GM18511 (cell line): ENCODE measurements around the gene DYSF.

Source experiments
- ATAC-seq: cut with Tn5 transposase; IDR thresholded peaks from one replicate; pipeline ENCODE4 v1.9.1; 2021; ENCODE audit warnings: mild to moderate bottlenecking, moderate library complexity; ENCODE audit not compliant: unreplicated experiment

The DYSF gene

DNA sequence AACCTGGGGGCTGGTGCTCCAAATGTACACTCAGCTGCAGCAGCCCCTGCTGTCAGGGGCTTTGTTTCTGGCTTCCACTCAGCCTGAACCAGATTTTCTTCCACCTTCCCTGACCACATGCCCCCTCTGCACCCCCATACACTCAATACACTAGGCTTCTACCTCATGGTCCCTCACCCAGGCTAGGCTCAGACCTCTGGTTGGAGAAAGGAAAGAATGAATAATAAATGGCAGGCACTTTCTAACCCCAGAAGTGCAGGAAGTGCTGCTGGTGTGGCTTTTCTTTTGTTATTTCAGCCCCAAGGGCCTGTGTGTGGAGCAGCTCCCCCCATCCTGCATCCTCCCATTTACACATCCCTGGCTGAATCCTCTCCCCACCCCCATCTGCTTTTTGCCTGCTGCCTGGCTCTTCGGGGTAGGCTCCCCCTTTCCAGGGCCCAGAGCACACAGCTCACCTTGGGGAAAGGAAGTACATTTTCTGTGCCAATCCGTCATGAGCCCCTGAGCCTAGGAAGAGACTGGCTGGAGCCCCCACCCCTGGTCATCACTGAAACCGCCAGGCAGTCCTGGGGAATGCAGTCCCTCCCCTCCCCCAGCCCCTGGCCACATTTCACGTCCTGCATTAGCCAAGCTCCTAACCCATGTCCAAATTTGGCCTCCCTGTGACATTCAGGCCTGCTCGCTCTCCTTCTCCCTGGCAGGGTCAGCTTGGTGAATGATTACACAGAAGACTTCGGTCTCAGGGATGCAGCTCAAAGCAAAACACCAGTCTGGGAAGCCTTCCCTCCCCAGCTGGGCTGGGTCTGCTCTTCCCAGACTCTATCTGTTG lies 2.6 kb downstream of the DYSF start:
- ATAC-seq = no peak

DNA sequence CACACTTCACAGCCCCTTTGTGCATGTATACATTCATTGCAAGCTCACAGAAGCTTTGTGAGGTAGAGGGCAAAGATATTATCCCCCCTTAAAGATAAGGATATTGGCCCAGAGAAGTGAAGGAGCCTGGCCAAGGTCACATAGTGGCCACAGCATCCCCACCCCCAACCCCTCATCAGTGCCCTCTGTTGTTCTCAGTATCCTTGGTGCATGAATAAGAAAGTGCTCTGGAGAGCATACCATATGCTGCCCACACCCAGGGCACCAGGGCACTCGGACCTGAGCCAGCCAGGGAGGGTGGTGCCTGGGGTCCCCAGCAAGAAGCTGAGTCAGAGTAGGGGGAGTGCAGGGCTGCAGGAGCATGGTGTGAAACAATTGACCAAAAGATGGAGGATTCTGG lies 3.3 kb downstream of the DYSF start:
- no peak for ATAC-seq

DNA sequence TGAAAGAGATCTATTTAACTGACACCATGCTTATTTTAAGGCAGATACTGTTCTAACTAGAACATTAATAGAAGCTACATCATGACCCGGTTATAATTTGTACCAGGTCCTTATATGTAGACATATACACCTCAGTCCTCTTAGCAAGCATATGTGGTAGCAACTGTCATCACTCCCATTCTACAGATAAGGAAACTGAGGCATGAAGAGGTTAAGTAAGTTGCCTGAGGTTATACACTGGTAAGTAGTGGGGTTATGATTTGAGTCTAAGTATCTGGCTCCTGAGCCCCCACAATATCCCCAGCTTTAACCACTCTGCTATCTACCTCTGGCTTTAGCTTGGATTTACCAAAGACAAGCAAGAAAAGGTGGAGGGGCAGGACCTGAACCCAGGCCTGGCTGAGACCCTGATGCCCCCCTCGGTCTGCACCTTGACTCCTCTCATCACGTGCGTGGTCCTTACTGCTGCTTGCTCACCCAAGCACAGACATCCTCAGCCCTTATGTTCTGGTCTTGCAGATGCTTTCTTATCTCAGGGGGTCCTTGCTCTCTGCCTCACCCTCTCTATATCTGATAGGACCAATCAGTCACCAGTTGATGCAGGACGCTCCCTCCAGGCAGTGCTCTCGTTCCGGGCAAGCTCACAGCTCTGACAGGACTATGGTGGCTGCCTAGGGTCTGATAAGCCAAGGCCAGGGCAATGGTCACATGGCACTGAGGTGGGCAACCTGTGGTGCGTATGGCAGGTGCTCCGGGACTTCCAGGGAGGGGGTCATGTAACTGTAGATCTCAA lies 4.0 kb downstream of the DYSF start:
- no peak for ATAC-seq

DNA sequence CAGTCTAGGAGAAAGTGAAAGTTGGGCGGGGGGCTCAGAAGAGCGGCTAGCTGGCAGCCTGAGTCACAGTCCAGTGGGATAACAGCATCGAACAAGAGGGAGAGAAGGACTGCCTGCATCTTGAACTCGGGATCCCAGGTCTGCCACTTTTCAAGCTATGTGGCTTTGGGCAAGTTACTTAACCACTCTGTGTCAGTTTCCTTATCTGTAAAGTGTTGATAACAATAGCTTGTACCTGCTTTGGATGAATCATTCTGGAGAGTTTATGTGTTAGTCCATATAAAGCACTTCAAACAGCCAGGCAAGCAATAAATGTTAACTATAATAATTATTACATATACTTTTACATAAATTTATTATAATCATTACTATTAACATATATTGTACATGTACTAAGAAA lies 4.6 kb downstream of the DYSF start:
- no peak for ATAC-seq

DNA sequence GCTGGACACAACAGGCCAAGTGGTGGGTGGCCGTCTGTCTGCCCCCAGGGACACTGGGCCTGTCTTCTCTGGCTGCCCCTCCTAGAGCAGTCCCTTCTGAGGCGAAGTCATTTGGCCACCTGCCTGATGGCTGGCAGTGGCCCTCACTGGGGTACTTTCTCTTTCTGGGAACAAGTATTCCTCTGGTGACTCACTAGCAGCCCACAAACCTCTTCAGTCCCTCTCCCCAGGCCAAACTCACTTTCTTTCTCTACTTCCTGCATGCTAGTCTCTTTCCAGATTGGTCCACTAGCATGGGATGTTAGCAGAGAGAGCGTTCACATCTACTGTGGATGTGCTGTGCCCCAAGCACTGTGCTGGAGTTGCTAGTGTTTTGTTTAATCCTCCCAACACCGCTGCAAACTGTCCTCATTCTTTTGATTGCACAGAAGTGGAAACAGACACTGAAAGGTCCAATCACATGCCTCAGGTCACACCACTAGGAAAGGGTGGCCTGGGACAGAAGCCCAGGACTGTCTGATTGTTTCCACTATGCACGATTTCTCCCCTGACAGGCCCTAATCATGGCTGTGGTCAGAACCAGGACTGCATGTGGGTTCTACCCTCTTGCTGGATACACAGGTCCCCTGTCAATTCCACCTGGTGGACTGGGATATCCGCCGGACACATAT lies 5.2 kb downstream of the DYSF start:
- ATAC-seq = no peak

DNA sequence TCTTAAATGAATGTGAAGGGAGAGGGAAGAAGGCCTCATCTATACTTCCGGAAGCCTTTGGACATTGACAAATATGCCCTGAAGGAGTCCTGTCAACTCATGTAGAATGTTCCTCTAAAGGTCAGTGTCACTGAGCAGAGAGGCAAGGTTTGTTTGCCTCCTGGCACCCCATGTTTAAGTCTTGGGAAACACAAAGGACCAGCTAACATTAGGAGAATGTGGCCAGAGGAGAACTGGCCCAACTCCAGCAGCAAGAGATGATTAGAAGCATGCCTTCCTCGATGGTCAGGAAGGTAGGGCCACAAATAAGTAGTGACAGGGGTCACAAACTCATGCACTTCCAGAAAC lies 5.7 kb downstream of the DYSF start:
- no peak for ATAC-seq

DNA sequence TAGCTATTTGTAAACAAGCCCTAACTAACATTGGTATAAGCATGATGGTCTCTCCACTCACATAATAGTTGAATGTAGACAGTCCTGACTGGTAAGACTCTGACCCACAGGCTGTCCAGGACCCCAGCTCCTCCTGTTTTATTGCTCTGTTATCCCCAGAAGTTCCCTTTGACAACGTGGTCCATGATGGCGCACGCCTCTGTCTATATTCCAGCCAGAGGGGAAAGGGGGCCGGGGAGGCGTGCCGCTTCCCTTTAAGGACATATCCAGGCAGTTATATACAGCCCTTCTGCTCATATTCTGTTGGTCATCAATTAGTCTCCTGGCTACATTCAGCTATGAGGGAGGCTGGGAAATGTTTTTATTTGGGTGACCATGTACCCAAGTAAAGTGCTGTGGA lies 6.7 kb downstream of the DYSF start:
- no peak for ATAC-seq

DNA sequence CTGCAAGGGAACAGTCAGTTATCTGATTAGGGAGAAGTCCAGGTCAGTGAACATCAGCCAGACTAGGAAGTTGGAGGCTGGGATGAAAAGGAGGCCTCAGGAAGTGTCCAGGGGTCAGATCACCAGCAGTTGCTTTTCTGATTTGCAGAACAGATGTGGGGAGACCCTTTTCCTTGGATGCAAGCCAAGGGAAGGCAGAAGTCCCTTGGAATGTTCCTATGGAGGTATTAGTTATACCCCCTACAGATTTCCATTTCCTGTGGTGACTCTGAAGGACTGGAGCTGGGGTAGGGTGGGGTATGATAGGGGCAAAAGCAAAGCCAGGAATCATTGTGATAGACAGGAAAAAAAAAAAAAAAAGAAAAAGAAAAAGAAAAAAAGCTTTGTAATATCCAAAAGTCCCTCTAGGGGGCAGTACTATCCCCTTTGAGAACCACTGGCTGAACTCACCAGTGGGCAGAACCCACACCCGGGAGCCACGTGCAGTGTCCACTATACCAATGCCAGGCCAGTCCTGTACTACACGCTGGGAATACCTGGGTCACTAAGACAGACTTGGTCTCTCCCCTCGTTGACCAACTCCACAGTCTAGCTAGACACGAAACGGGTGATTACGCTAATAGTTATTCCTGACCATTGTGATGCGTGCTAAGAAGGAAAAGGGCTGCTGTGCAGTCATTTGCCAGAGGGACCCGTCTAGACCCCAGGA lies 7.4 kb downstream of the DYSF start:
- ATAC-seq = no peak

DNA sequence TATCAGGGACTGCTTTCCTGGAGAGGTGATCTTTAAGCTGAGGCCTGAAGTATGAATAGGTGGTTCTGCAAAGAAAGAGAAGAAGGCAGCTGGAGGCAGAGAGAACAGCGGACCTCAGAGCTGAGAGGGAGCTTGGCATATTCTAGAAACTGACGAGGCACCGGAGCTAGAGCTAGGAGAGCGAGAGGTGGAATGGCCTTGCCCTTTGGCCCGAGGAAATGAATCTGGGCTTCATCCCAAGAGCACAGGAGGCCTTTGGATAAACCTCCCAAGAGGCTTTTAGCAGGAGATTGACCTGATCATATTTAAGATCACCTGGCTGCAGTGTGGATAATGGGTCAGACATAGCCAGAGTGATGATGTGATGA lies 7.9 kb downstream of the DYSF start:
- no peak for ATAC-seq

DNA sequence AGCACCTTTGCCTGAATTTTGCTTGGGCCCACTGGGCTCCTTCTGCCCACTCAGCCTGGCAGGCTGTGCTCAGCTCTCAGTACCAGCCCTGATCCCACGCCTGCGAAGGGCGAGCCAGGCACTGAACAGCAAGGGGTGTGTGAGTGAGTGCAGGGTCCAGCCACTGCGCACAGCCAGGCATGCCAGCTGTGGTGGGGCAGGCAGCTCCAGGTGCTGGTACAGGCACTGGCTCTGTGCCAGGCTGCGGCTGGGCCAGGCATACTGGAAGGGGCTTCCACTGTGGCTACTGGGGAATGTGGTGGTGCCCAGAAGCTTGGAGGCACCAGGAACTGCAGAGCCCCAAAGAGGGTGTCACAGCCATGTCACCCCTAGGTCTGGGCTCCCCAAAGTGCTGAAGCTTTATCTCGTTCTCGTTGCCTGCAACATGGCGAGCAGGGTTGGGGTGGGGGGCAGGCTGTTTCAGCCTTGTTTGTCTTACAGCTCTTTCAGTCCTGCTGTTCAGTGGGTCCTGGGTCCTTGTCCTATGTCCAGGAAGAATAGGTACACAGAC lies 8.8 kb downstream of the DYSF start:
- no peak for ATAC-seq

DNA sequence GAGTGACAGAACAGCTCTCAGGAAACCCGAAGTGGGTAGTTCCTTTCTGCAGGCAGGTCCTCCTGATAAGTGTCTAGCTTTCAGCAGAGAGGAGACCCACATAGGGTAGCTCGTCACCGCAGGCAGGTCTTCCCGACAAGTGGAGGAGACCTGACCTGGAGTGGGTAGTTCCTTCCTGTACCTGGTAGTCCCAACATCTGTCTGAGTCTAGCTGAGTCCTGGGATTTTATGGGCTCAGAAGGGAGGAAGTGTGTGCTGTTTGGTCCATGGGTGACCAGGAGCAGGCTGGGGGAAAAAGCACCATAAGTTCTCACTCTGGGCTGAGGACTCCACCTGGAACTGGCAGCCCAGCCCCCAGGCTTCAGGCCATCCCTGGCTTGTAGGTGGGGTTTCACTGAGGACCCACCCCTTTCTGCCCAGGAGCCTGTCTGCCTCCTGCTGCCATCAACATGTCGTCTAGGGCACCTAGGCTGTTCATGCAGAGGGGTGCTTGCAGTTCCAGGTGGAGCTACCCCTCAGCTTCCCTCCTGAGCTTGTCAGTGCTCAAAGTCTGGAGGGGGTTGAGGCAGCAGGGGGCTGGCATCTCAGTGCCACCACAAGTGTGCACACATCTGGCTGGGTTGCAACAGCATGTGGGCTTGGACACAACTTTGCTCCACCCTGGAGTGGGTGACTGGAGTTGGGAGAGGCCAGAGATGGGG lies 9.4 kb downstream of the DYSF start:
- ATAC-seq = no peak

DNA sequence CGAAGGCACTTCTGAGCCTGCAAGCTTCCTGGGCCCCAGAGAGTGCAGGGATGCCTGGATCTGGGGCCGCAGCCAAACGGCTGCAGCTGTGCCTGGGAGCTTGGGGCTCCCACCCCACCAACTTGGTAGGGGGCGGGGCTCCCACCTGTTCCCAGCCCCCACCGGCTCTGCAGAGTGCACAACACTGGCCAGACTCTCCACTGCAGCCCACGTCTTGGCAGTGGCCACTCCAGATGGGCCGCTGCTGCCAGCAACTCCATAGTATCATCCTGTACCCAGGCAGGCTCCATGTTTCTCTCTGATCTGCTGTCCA lies 9.9 kb downstream of the DYSF start:
- ATAC-seq = no peak

DNA sequence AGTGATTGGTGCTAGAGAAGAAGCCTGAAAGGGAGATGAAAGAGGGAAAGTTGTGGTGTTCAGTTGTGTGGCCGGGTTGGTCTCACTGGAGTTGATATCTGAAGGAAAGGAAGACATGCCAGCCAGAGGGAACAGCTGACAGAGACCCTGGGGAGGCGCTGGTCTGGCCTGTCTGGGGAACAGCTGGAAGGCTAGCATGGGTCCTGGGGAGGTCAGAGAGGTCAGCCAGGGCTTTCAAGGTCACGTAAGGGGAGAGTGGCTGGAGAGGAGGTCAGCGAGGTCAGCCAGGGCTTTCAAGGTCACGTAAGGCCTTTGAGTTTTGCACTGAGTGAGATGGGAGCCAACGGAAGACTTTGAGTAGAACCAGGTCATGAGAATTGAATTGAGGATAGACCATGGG lies 11.0 kb downstream of the DYSF start:
- ATAC-seq = no peak

DNA sequence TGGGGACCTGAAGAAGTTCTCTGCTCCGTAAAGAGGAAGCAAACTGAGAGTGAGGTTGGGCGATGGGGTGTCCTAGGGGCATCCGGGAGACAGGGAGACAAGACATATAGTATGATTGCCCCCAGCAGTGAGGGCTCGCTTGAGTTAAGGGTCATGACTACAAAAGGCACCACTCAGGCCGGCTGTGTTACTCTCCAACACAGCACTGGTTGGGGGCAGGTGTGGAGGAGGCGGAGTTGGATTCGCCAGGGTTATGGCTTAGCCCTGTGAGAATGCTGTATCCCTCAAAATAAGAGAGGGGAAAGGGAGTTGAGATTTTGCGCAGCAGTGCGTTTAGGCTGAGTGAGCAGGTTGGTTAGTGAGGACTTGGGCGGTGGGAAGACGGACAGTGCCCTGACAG lies 12.0 kb downstream of the DYSF start:
- no peak for ATAC-seq

DNA sequence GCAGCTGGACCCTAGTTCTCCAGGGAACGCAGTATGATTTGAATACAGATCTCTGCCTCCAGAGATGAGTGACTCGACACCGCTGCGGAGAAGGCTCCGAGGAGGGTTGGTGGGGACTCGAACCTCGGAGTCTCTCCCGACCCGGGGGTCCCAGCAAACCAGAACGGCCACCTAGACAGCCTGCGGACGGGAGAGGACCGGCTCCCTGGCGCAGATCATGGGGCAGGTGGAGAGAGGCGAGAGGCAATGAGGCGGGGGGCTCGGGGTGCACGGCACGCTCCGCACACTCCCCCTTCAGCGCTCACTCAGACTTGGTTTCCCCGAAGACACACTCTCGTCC lies 12.6 kb downstream of the DYSF start:
- ATAC-seq = no peak

DNA sequence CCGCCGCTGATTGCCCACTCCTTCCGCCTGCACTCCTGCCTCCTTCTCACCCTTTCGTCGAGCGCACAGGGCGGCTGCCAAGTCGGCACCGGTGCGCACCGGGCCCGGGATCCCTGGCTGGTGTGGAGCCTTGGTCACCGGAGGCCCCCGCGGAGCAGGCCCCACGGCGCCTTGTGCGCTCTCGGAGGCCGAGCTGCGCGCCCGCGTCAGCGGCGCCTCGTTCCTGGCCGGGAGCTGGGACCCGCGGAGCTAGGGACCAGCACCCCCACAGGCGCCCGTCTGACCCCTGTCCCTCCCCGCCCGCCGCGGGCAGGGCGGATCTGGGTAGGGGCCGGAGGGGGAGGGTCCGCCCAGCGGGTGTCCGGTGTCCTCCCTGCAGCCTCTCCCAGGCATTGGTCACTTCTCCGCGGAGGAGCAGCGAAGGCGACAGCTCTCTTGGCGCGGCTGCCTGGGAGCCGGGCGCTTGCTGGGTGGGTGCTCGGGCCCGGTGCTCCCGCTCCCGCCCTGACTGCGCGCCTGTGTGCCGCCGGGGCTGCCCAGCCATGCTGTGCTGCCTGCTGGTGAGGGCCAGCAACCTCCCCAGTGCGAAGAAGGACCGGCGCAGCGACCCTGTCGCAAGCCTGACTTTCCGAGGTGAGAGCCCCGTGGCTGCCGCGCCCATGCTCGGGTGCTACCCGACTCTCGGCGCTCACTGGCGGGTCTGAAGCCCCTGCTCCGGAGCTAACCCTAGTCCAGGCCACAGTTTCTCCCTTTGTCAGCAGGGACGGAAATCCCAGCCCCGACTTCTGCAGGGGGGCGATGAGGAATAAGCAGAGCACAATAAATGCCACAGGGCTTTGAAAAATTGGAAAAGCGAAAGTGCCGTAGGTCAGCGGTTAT lies 13.2 kb downstream of the DYSF start:
- no peak for ATAC-seq

DNA sequence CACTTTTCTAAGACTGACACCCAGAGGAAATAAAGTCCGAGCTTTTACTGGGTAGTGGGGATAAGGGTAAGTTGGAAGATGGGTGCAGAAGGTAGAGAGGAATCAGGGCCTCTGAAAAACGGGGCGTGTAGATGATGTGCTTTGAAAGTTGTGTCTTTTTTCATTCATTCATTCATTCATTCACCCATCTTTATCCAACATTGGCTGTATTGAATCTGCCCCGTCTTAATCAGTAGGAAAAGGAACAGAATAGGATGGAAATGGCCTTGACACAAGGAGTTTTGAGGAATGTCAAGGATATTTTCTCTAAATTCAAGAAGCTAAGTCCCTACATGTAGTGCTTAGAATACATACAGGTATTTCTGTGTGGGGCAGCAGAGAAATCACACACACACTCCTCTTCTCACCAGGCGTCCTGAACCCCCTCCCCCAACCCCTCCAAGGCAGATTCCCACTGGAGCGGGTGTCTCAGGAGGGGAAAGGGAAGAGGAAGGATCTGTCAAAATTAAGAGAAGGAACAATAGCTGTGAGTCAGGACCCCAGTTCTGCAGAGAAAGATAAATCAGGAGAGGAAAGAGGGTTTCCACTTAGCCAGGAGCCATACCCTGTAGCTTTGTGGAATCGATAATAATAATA lies 13.9 kb downstream of the DYSF start:
- no peak for ATAC-seq

DNA sequence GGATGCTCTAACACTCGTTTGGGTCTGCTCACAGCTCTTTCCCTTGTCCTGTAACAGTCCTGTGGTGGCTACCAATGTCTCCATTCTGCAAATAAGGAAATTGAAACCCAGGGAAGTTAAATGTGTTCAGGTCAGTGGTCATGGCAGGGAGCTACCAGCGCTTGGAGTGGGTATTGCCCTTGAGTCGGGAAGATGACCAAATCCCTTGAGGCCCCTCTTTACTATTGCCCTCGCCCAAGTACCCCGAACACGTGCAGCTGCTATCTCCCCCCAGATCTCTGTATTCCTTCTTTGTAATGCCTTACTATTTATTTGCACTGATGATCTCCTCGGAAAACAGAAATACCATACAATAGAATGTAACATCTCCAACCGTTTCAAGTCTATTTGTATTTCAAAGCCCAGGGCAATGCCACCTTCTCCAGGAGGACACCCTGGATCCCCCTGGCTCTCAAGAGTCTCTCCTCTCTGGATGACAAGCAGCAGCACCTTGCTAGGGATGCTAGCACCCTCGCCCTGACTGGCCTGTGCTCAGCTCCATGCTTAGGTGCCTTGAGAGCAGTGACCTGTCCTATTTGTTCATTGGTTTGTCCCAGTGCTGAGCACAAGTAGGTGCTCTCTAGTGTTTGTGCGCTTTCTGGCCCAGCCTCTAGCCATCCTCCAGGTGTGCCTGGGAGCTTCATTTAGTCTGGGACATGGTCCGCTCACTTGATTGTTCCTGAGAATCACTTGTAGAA lies 15.1 kb downstream of the DYSF start:
- ATAC-seq = no peak
